KMS-11 (cell line): ENCODE data around the gene AKT3.

Experiments
- H2AFZ ChIP-seq: fragments of 200-600 bp; sonication (generic); 2 replicates; pipeline ENCODE4 v1.6.1; 2016; ENCODE audit warnings: antibody characterized with exemption, mixed run types, low read depth
- H3K27ac ChIP-seq: fragments of 200-600 bp; sonication (generic); 2 replicates; pipeline ENCODE4 v1.6.1; 2016; ENCODE audit warnings: mild to moderate bottlenecking, mixed run types
- H3K27me3 ChIP-seq: fragments of 200-600 bp; sonication (generic); 2 replicates; pipeline ENCODE4 v1.6.1; 2017; ENCODE audit warnings: mild to moderate bottlenecking, low read depth, mixed run types, moderate library complexity; ENCODE audit not compliant: insufficient read depth
- H3K36me3 ChIP-seq: fragments of 200-600 bp; sonication (generic); 2 replicates; pipeline ENCODE4 v1.6.1; 2017; ENCODE audit warnings: mild to moderate bottlenecking, mixed run types; ENCODE audit not compliant: insufficient read depth
- H3K4me1 ChIP-seq: fragments of 200-600 bp; sonication (generic); 2 replicates; pipeline ENCODE4 v1.6.1; 2016; ENCODE audit warnings: mild to moderate bottlenecking, low read depth, mixed run types; ENCODE audit not compliant: poor library complexity, severe bottlenecking
- H3K4me2 ChIP-seq: fragments of 200-600 bp; sonication (generic); 2 replicates; pipeline ENCODE4 v1.7.0; 2016; ENCODE audit warnings: mild to moderate bottlenecking, mixed run types
- H3K4me3 ChIP-seq: fragments of 200-600 bp; sonication (generic); IDR thresholded peaks from 2 replicates; pipeline ENCODE4 v1.6.1; 2017; ENCODE audit warnings: low read depth, low read length, mixed read lengths; ENCODE audit not compliant: insufficient read depth
- H3K79me2 ChIP-seq: fragments of 200-600 bp; sonication (generic); 2 replicates; pipeline ENCODE4 v1.6.1; 2016; ENCODE audit warnings: low read depth, mixed run types; ENCODE audit not compliant: insufficient read depth
- H3K9ac ChIP-seq: fragments of 200-600 bp; sonication (generic); 2 replicates; pipeline ENCODE4 v1.6.1; 2016; ENCODE audit warnings: mild to moderate bottlenecking, mixed run types
- H4K20me1 ChIP-seq: fragments of 200-600 bp; sonication (generic); 2 replicates; pipeline ENCODE4 v1.6.1; 2016; ENCODE audit warnings: mild to moderate bottlenecking, mixed run types; ENCODE audit not compliant: insufficient read depth
- TF ChIP-seq, protein P1 (sequence below): fragments of 200-600 bp; sonication (generic); conservative IDR thresholded peaks from 2 replicates; pipeline ENCODE4 v1.6.1; 2017; ENCODE audit warnings: low read depth, mild to moderate bottlenecking, antibody characterized with exemption, low read length, moderate library complexity, mixed read lengths

Gene AKT3

GRCh38 chr1:243465081-243465480 is 385.0 kb downstream of the AKT3 start:
- Histone ChIP-seq H3K4me3 (no peak overlapping the region), H4K20me1 (no peaks in the 10 kb centered on the region), H3K27me3 (no peaks in the 10 kb centered on the region), H3K27ac (no peak overlapping the region), H3K36me3 (no peaks in the 10 kb centered on the region), H2AFZ (no peak overlapping the region), H3K9ac (no peak overlapping the region), H3K4me1 (no peaks in the 10 kb centered on the region), H3K4me2 (no peak overlapping the region), H3K79me2 (no peaks in the 10 kb centered on the region)
- TF ChIP-seq, protein P1, sequence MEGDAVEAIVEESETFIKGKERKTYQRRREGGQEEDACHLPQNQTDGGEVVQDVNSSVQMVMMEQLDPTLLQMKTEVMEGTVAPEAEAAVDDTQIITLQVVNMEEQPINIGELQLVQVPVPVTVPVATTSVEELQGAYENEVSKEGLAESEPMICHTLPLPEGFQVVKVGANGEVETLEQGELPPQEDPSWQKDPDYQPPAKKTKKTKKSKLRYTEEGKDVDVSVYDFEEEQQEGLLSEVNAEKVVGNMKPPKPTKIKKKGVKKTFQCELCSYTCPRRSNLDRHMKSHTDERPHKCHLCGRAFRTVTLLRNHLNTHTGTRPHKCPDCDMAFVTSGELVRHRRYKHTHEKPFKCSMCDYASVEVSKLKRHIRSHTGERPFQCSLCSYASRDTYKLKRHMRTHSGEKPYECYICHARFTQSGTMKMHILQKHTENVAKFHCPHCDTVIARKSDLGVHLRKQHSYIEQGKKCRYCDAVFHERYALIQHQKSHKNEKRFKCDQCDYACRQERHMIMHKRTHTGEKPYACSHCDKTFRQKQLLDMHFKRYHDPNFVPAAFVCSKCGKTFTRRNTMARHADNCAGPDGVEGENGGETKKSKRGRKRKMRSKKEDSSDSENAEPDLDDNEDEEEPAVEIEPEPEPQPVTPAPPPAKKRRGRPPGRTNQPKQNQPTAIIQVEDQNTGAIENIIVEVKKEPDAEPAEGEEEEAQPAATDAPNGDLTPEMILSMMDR, result no peak

- no peaks in the 10 kb centered on the region for H3K36me3 ChIP-seq
- no peaks in the 10 kb centered on the region for H3K79me2 ChIP-seq
- no peak overlapping the region for H3K27ac ChIP-seq
- no peaks in the 10 kb centered on the region for H3K4me1 ChIP-seq
- no peak overlapping the region for H3K9ac ChIP-seq
- H3K27me3 ChIP-seq, result no peaks in the 10 kb centered on the region
- H2AFZ ChIP-seq, result no peak overlapping the region
- no peak overlapping the region for H3K4me3 ChIP-seq
- H3K4me2 ChIP-seq, result no peak overlapping the region
- H4K20me1 ChIP-seq, result no peaks in the 10 kb centered on the region
- TF ChIP-seq, protein P1, result no peak
Observed at GRCh38 chr1:243462929-243463697, 386.9 kb downstream of the AKT3 start.

GRCh38 chr1:243461700-243462099 is 388.3 kb downstream of the AKT3 start:
- TF ChIP-seq, protein P1, result no peak
- Histone ChIP-seq H3K79me2 (no peaks in the 10 kb centered on the region), H3K9ac (no peak overlapping the region), H4K20me1 (0 out of 2 replicates have a peak, but pooled peaks cover 3% of the 10 kb centered on the region), H3K27me3 (no peaks in the 10 kb centered on the region), H3K4me3 (no peak overlapping the region), H3K4me2 (no peak overlapping the region), H2AFZ (no peak overlapping the region), H3K4me1 (no peaks in the 10 kb centered on the region), H3K27ac (no peak overlapping the region), H3K36me3 (no peaks in the 10 kb centered on the region)

DNA sequence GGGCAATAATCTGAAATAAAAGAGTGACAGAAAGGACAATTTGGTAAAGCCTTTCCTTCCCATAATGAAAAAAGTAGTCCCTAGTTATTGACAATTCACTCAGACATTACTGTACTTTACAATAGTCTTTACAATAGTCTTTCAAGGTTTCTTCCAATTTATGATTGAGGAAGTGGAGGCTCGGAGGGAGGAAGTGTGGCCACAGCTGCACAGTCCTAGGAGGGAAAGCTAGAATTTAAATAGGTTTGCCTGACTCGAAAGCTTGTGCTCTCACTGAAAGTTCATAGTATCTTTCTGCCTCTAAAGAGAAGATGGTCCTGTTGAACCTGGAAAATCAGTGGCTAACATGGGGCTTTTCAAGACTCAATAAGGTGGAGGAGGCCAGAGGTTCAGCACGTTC is 391.0 kb downstream of the AKT3 start:
- no peaks in the 10 kb centered on the region for H3K27me3 ChIP-seq
- no peak overlapping the region for H2AFZ ChIP-seq
- no peaks in the 10 kb centered on the region for H3K79me2 ChIP-seq

More for the DNA sequence above, 391.0 kb downstream of the AKT3 start:
- Histone ChIP-seq H3K4me2 (no peak overlapping the region), H3K36me3 (no peaks in the 10 kb centered on the region), H3K4me1 (no peaks in the 10 kb centered on the region), H3K4me3 (no peak overlapping the region), H4K20me1 (0 out of 2 replicates have a peak, but pooled peaks cover 3% of the 10 kb centered on the region), H3K9ac (no peak overlapping the region), H3K27ac (no peak overlapping the region)
- TF ChIP-seq, protein P1, result no peak
